Transverse colon (tissue), 4 donors: ENCODE data around the gene USP48. TPM values are rescaled to one million over a fixed set of nuclear protein-coding genes. Genes with fewer than 3 reads are reported as not detected.
A peak's percentile ranks its signal among the peaks of the same experiment; 100 is the strongest.

Experiments
- DNase-seq: peaks from one replicate; pipeline ENCODE4 v3.0.0-alpha.2; 2019
- H3K27ac ChIP-seq, 4 donors: fragments of 200-600 bp; sonication (generic); 2 replicates each; pipeline ENCODE4 v1.5.1; 2016 to 2018; ENCODE audit warnings: inconsistent platforms in 4 of 4
- H3K27me3 ChIP-seq: fragments of 200-600 bp; sonication (generic); 2 replicates; pipeline ENCODE4 v1.5.1; 2017; ENCODE audit warnings: inconsistent platforms
- H3K36me3 ChIP-seq, 4 donors: fragments of 200-600 bp; sonication (generic); 2 replicates each; pipeline ENCODE4 v1.5.1; 2017 to 2019; ENCODE audit warnings: inconsistent platforms in 4 of 4
- H3K4me1 ChIP-seq, 4 donors: fragments of 200-600 bp; sonication (generic); 2 replicates each; pipeline ENCODE4 v1.5.1; 2017 to 2020; ENCODE audit warnings: inconsistent platforms in 4 of 4
- H3K4me3 ChIP-seq, 4 donors: fragments of 200-600 bp; sonication (generic); 1 replicate in 1 of 4; 2 replicates in 3 of 4; pipeline versions ENCODE4 v1.5.1 to v1.6.1; 2017 to 2019; ENCODE audit warnings: inconsistent platforms in 4 of 4
- H3K9me3 ChIP-seq, 2 donors: fragments of 200-600 bp; sonication (generic); 2 replicates each; pipeline ENCODE4 v1.5.1; 2017 to 2019; ENCODE audit warnings: inconsistent platforms in 2 of 2
- CTCF ChIP-seq, 5 experiments: fragments of 200-600 bp in 3 of 5; fragments of 450-650 bp in 2 of 5; sonication (generic) in 3 of 5; IDR thresholded peaks; 1 replicate in 2 of 5; 2 replicates in 3 of 5; pipeline ENCODE4 v1.5.1; 2016 to 2017; ENCODE audit warnings: antibody characterized with exemption in 5 of 5, inconsistent platforms in 3 of 5, mild to moderate bottlenecking in 2 of 5, moderate library complexity in 1 of 5
- EP300 ChIP-seq: sonication (generic); formaldehyde crosslinking; IDR thresholded peaks from one replicate; pipeline ENCODE4 v1.6.1; 2017; ENCODE audit warnings: antibody characterized with exemption, low read depth
- POLR2A ChIP-seq: fragments of 450-650 bp; IDR thresholded peaks from one replicate; pipeline ENCODE4 v1.6.1; 2016; ENCODE audit warnings: antibody characterized with exemption, mild to moderate bottlenecking, moderate library complexity
- POLR2AphosphoS5 ChIP-seq, 3 donors: sonication (generic); formaldehyde crosslinking; IDR thresholded peaks; one replicate each; pipeline ENCODE4 v1.6.1; 2016; ENCODE audit warnings: antibody characterized with exemption in 3 of 3
- WGBS, 2 donors: methylation state at CpG; one replicate each; pipeline ENCODE4 v1.1.5; 2018; ENCODE audit warnings: low coverage in 1 of 2; 5-methylcytosine and 5-hydroxymethylcytosine counted together
- in situ Hi-C, 4 donors: fragments of 200-750 bp; cut with MboI; loops; one replicate each; pipeline versions ENCODE4 v1.15.0 to v1.15.1; 2017; ENCODE audit warnings: low sequenced_read_pairs in 3 of 4, low pct_ligation_motif_present in 1 of 4, low pct_unique_long_range_greater_than_20kb in 1 of 4
- intact Hi-C: fragments of 100-400 bp; cut with DNase I; formaldehyde crosslinking; loops from one replicate; pipeline ENCODE4 v1.15.1; 2023; ENCODE audit warnings: low total_unique reads
- total RNA-seq, 4 donors: library from RNA; depleted of rRNA; stranded (reverse); fragments of >200 nt; gene quantifications; one replicate each; pipeline ENCODE4 v1.1.0, GENCODE V29; 2016

The USP48 gene
- total RNA-seq, 4 donors from 2014 or later = 48.4 to 87.3 (median 51.4) TPM

GRCh38 chr1:21651214-21652042, 131.5 kb downstream of the USP48 start:
- Histone ChIP-seq H3K4me1 (peaks cover 8 to 25% (median 11%) of the 10 kb centered on the region in 4 donors), H3K36me3 (no peaks in the 10 kb centered on the region), H3K27ac (peak overlapping the region in 1 of 4 donors; percentile 22), H3K4me3 (peak overlapping the region; percentile 20 to 46 (median 35)), H3K9me3 (no peaks in the 10 kb centered on the region), H3K27me3 (peaks cover 41% of the 10 kb centered on the region)
- intact Hi-C loops = no loop called here
- 6% methylated on average over 33 of the region's 80 CpGs; no CpG with 5 or more reads in 1 of the 2 donors for WGBS, 2 donors
- in situ Hi-C loops = loop anchor here in 3 of 4 donors (25.0 kb wide), 2 partner anchors 139 to 414 kb away; partner anchors contain the start of gene ALPL (in 3 of the 3)
- DNase-seq = peak; percentile 51
- TF ChIP-seq POLR2A (no peak), POLR2AphosphoS5 (IDR thresholded peaks at IDR 0.05) (no peak), CTCF (IDR thresholded peaks at IDR 0.05) (no peak), EP300 (no peak)

GRCh38 chr1:21650400-21650799, 132.5 kb downstream of the USP48 start:
- Histone ChIP-seq H3K9me3 (no peaks in the 10 kb centered on the region), H3K27ac (no peak overlapping the region), H3K4me3 (no peak overlapping the region), H3K36me3 (no peaks in the 10 kb centered on the region), H3K27me3 (peaks cover 43% of the 10 kb centered on the region), H3K4me1 (peaks cover 8 to 25% (median 11%) of the 10 kb centered on the region in 4 donors)
- intact Hi-C loops (no loop called here), in situ Hi-C loops (loop anchor here in 3 of 4 donors (25.0 kb wide), 2 partner anchors 138 to 413 kb away; partner anchors contain the start of gene ALPL (in 3 of the 3))
- 62% methylated on average over 8 of the region's 9 CpGs; no CpG with 5 or more reads in 1 of the 2 donors for whole genome bisulfite sequencing, 2 donors
- TF ChIP-seq POLR2AphosphoS5 (IDR thresholded peaks at IDR 0.05) = no peak
- TF ChIP-seq POLR2A = no peak
- TF ChIP-seq CTCF (IDR thresholded peaks at IDR 0.05) = no peak
- no peak for TF ChIP-seq EP300
- DNase-seq = no peak

DNA sequence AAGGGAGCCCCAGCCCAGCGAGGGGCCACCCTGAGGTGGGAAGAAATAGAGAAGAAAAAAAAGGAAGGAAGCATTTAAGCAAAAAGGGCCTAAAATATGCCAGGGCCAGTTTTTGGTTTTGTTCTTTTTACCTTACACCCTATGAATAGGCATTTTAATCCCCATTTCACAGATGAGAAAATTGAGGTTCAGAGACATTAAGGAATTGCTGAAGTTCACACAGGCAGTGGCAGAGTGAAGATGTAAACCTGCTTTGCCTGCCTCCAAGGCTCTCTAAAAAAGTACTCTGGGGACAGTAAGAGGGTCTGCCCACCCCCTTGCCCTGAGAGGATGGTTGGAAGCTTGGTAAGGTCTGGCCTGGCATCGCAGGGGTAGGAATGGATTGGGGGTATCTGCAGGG, 133.6 kb downstream of the USP48 start:
- WGBS, 2 donors = 55% methylated on average over 2 of the region's 2 CpGs; no CpG with 5 or more reads in 1 of the 2 donors
- intact Hi-C loops = loop anchor here (10.0 kb wide), 1 partner anchor 135 kb away; no protein-coding TSS in a partner anchor
- TF ChIP-seq EP300 (no peak), CTCF (IDR thresholded peaks at IDR 0.05) (no peak), POLR2AphosphoS5 (IDR thresholded peaks at IDR 0.05) (no peak), POLR2A (no peak)

DNA sequence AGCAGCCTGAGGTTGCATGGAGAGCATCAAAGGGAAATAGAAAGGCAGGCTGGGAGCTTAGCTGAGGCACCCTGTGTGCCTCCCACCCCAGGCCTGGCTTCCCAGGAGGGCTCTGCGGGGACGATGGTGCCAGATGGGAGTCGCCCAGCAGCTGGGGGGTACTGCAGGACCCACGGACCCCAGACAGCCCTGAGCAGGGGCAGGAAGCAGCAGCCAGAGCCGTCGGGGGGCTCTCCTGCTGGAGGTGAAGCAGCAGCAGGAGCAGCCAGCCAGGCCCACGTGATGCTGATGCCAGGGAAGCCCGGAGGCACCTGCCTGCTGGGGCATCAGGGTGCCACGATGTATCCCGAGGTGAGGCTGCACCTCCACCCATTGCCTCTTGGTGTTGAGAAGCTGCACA, 134.2 kb downstream of the USP48 start:
- intact Hi-C loops (loop anchor here (10.0 kb wide), 1 partner anchor 134 kb away; no protein-coding TSS in a partner anchor), in situ Hi-C loops (no loop called here)
- Histone ChIP-seq H3K27me3 (peaks cover 43% of the 10 kb centered on the region), H3K27ac (no peak overlapping the region), H3K4me3 (no peak overlapping the region), H3K4me1 (peaks cover 8 to 25% (median 11%) of the 10 kb centered on the region in 4 donors), H3K36me3 (no peaks in the 10 kb centered on the region), H3K9me3 (no peaks in the 10 kb centered on the region)
- TF ChIP-seq POLR2AphosphoS5 (IDR thresholded peaks at IDR 0.05) (no peak), POLR2A (no peak), EP300 (no peak), CTCF (IDR thresholded peaks at IDR 0.05) (no peak)
- no peak for DNase-seq
- WGBS, 2 donors = 71% methylated on average over 10 of the region's 10 CpGs; no CpG with 5 or more reads in 1 of the 2 donors

More for the DNA sequence above, 133.6 kb downstream of the USP48 start:
- Histone ChIP-seq H3K27ac (no peak overlapping the region), H3K36me3 (no peaks in the 10 kb centered on the region), H3K27me3 (peaks cover 43% of the 10 kb centered on the region), H3K9me3 (no peaks in the 10 kb centered on the region), H3K4me1 (peaks cover 8 to 25% (median 11%) of the 10 kb centered on the region in 4 donors), H3K4me3 (no peak overlapping the region)
- no peak for DNase-seq
- in situ Hi-C loops = no loop called here
